Ammon's horn (tissue), 1 donor: ENCODE results near the gene UMOD.
"Not testable (repeated sequence)": the region's sequence is repeated elsewhere in the genome, so short reads cannot be mapped to it uniquely, and the experiment has no call there.

Experiments used
- DNase-seq: peaks from one replicate; pipeline ENCODE4 v3.0.0-alpha.2; 2016; ENCODE audit warnings: low spot score

The UMOD gene

GRCh38 chr16:20363191-20363590, 10.7 kb upstream of the UMOD start:
- DNase-seq: no peak

DNA sequence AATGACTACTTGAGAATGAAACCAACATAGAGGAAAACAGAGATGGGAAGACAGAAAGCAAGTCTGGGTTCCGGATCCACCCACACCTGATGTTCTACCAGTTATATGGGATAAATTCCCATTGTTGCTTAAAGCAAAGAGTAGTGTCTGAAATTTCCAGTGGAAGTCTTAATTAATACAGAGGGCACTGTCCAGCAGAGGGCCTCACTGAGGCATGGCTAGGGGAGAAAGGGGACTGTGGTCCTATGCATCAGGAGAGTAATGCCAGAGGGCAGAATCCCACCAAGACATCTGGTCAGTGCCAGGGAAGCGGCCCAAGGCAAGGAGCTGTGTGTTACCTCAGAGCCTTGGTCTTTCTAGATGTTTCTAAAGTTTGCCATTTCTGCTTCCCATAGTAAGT, 7.5 kb upstream of the UMOD start:
- DNase-seq: no peak

GRCh38 chr16:20355114-20355782, 2.7 kb upstream of the UMOD start:
- DNase-seq: no peak

DNA sequence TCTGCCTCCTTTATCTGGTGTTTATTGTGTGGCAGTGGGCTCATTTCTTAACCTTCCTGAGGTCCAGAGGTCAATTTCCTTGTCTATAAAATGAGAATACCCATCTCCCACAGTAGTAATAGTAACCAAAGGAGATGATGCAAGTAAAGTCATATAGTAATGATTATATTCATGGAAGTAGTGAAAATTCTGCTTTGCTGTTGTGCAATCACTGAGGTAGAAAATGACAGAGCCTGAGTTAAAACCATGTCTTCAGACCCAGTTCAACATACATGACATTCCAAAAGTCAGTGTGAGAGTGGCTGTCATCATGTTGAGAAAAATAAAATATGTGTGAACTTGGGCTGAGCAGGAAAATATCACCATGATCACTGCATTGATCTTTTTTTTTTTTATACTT, 864 bp upstream of the UMOD start:
- no peak for DNase-seq

DNA sequence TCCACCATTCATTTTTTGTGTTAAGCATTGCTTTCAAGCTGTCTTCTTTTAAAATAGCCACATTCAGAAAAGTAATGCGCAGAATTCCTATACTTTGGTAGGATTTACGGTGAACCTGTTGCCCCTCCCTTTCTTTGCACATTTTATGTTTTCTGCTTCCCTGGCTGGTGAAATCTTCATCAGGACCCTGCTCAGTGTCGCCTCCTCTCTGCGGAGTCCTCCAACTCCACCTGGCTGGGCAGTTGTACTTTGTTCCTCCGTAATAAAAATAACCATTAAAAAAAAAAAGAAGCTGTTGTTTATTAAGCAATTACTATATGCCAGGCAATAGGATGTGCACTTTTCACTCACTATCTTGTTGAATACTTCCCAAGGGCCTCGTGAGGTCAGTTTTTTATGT, 2.9 kb downstream of the UMOD start:
- DNase-seq: no peak

DNA sequence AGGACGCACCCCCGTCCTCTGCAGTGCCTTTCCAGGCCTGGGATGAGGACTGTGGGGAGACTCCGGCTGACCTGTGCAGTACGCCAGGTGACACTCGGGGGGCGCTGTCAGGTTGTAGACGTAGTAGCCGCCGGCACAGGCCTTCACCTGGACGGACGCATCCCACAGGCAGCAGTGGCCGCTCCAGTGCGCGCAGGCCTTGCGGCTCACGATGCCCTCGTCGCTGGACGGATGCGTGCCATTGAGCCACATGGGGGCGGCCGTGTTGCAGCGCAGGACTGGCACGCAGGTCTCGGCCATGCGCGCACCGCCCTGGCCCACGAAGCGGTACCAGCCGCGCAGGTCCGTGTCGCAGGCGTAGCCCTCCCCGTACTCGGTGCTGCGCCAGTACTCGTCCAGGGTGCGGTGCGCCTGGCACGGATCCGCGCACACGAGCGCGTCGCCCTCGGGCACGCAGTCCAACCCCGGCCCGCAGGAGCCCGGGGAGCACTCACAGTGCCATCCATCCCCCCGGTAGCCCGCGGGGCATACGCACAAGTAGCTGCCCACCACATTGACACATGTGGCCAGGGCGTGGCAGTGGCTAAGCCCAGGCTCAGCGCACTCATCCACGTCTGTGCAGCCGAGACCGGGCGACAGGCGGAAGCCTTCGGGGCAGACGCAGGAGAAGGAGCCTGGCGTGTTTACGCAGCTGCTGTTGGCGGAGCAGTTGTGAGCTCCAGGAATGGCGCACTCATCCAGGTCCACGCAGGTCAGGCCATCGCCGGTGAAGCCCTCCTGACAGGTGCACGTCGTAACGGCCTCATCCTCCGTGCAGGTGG, 3.9 kb downstream of the UMOD start:
- no peak for DNase-seq

DNA sequence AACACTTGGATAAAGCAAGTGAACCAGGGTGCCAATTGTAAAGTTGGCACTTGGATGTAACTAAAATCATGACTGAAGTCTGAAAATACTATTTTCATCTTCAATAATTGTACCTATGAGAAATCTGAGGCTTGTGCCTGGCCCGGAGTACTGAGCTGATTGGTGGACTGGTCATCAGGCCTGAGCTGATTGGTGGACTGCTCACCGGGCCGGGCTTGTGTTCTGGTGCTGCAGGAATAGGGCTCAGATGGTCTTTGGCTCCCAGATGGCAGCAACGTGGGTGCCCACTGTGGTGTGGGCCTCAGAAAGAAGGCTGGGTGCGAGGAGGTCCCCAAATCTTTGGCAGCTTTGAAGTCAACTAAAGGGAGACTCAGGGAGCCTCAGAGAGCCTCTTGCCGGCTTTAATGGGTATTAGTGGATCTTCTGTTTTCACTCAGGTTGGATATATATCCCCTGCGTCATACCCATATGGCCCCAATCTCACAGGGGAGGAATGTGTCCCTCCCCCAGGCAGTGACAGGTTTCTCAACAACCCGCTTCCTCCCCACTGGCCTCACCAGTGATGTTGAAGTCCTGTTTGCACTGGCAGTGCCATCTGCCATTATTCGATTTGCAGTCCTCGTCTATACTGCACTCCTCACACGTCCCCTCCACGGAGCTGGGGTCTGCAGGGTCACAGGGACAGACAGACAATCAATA, 4.7 kb downstream of the UMOD start:
- no peak for DNase-seq

GRCh38 chr16:20344611-20345010, 7.9 kb downstream of the UMOD start:
- DNase-seq: no peak

DNA sequence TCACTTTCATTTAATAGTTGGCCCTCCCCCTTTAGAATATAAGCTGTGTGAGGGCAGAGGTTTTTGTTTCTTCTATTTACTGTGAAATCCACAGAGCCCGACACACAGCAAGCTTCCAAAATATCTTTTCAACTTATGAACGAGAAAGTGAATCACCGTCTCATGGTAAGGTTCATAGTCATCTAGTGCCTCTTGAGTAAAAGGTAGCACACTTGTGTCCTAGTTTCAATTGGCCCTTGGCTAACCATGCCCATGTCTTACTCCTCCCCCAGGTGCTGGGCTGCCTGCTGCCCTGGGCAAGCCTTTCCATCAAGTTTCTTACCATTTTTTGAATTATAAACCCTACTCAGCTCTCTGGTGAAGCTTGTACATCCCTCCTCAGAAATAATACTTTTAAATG, 12.8 kb downstream of the UMOD start:
- no peak for DNase-seq

GRCh38 chr16:20336955-20337354, 15.6 kb downstream of the UMOD start:
- DNase-seq: no peak

- DNase-seq: no peak
Observed at GRCh38 chr16:20334396-20334795, 18.1 kb downstream of the UMOD start.

GRCh38 chr16:20333120-20333519, 19.4 kb downstream of the UMOD start:
- DNase-seq: no peak

DNA sequence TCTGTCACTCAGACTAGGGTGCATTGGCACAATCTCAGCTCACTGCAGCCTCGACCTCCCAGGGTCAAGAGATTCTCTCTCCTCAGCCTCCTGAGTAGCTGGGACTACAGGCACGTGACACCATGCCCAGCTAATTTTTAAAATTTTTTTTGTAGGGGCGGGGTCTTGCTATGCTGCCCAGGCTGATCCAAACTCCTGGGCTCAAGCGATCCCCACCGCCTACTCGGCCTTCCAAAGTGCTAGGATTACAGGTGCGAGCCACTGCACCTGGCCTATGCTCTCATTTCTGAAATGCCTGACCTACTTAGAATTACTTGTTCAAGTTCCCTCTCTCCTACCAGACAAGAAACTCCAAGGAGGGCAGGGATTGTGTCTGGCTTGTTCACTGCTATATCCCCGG, 20.1 kb downstream of the UMOD start:
- no peak for DNase-seq

DNA sequence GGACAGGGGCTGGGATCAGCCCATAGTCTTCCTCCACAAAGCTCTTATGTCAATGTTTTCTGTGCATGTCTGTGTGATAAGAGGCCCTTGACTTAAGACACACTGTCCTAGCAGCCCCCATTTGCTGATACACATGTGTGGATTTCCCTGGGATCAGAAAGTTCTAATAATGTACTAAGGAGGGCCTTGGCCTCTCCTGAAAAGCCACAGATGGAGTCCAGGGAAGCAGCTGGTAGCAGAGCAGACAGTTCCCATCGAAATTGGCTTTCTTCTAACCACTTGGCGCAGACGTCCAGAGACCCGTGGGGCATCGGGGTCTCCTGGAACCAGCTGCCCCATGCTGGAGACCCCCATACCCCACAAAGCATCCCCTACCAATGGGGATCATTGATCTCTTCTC, 20.9 kb downstream of the UMOD start:
- DNase-seq: no peak

DNA sequence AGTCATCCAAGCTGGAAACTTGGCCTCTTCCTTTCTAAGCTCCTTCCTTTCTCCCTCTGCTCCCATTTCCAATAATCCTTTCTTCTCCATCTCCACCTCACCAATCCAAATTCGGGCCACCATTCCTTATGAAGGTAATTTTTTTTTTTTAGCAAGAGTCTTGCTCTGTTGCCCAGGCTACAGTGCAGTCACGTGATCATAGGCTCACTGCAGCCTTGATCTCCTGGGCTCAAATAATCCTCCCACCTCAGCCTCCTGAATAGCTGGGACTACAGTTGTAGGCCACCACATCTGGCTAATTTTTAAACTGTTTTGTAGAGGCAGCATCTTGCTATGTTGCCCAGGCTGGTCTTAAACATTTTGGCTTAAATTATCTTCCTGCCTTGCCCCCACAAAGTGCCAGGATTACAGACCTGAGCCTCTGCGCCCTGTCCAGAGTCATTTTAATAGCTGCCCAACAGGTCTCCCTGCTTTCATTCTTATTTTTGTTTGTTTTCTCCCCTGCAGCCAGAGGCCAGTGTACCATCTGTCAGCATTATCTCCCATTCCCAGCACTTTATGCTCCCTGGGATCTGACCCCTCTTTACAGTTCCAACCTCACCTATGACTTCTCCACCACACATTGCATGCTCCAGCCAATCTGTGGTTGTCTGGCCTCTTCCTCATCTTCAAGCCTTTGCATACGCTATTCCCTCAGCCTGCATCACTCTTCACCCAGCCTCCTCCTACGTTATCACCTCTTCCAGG, 22.9 kb downstream of the UMOD start:
- DNase-seq: no peak

DNA sequence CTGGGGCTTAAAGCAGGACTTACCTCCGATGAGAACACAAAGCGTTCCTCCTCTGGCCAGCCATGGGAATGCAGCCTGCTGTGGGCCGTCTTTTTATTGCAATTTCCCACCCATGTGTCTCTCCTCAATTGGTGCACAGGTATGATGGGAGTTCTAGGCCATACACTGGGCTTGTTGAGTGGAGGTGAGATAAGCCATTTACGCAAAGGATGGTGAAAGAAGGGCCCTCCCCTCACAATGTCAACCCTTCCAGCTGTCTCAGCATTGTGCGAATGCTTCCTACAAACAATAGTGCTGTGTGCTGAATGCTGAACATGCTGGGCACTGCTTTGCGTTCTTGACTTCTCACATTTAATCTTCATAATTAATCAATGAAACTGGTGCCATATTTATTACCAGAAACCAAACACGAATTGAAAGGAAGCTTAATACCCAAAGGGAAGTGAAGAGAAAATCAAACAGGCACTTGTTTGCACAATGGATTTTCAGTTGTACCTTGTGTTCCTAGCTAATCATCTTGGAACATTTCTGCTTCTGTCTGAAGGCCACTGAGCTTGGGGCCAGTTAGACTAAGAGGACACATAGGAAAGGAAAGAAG, 25.0 kb downstream of the UMOD start, which contains the start of gene GP2:
GP2 (minus strand) TSS at position 70 of the 598 bp plus-strand sequence. CDS start 1,082 bp downstream, outside the sequence.
- no peak for DNase-seq

- no peak for DNase-seq
Observed at GRCh38 chr16:20326321-20326720, 26.2 kb downstream of the UMOD start.

- DNase-seq: no peak
Observed at GRCh38 chr16:20325005-20325404, 27.5 kb downstream of the UMOD start.

DNA sequence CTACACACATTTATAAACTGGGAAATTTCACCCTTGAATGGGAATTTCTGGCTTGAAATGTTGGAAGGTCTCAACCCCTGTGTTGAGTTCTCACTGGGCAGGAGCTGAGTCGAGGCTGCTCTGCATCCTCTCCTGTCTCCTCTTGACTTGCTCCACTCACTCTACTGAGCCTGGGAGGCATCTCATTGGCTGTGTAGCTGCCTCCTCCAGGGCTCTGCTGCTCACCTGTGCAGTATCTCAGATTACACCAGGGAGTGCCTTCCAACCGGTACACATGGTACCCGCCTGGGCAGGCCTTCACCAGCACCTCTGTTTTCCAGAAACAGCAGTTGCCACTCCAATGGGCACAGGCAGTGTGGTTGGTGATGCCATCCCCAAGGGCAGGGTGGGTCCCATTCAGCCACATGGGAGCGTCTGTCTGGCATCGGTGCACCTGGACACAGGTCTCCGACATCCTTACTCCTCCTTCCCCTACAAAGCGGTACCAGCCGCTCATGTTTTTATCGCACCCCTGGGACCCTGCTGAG, 28.9 kb downstream of the UMOD start:
- no peak for DNase-seq

DNA sequence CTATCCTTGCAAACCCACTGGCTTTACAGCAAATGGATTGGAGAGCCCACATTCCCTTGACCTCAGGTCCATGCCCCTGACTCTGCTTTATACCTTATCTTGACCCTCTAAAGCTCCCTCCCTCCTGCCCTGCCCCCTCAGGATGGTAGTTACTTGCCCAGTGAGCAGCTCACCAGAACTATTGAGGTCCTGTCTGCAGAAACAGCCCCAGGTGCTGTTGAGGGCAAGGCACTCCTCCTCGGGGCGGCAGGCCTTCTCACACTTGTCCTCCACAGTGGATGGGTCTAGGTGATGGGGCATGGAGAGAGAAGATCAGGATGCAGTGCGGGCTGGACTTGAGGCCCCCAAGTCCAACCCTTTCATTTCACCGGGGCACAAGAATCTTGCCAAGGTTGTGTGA, 29.8 kb downstream of the UMOD start:
- no peak for DNase-seq

GRCh38 chr16:20321671-20322070, 30.8 kb downstream of the UMOD start:
- no peak for DNase-seq

DNA sequence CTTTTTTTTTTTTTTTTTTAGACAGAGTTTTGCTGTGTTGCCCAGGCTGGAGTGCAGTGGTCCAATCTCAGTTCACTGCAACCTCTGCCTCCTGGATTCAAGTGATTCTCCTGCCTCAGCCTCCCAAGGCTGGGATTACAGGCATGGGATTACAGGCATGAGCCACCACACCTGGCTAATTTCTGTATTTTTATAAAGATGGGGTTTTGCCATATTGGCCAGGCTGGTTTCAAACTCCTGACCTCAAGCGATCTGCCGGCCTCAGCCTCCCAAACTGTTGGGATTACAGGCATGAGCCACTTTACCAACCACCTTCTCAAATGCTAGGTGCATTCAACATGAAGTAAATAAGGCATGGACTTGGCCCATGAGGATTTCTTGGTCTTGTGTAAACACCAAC, 31.5 kb downstream of the UMOD start:
- DNase-seq: not testable (repeated sequence)
